Left renal cortex interstitium (tissue), 4 donors: ENCODE results near the gene CNTNAP2. TPM values are rescaled to one million over a fixed set of nuclear protein-coding genes. Genes with fewer than 3 reads are reported as not detected.

Experiments used
- DNase-seq, 4 donors: peaks; one replicate each; pipeline ENCODE4 v3.0.0-alpha.2; 2013; ENCODE audit warnings: low read depth in 4 of 4, low spot score in 2 of 4, missing footprints in 1 of 4
- polyA plus RNA-seq, 4 donors: library from polyadenylated mRNA; unstranded; fragments of 120-200 nt; gene quantifications; one replicate each; pipeline ENCODE4 v1.2.1, GENCODE V29; 2013; ENCODE audit not compliant: insufficient read length in 4 of 4

Gene CNTNAP2
- polyA plus RNA-seq, 4 donors = 22.3 to 27.6 (median 27.1) TPM

GRCh38 chr7:147923841-147924240 is 1807.2 kb downstream of the CNTNAP2 start:
- DNase-seq = no peak

- no peak for DNase-seq
These were observed 1820.8 kb downstream of the CNTNAP2 start for GRCh38 chr7:147937428-147937827.

GRCh38 chr7:147941381-147941780 is 1824.8 kb downstream of the CNTNAP2 start:
- DNase-seq = no peak

DNA sequence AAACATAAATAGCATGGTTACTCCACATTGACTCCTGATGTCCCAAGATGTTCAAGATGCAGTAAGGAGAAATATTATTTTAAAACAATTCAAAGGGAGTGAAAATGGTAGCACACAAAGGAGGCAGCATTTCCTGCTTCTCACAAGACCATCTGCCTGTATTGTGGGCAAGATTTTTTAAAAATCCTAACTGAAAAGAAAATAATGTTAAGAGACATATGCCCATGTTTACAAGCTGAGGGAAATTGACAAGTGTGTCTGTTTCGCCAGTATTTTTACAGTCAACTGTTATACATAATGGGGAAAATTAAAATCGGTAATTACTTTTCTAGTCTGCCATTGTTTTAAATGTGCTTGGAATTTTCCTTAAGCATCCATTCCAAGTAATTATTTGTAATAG is 1827.7 kb downstream of the CNTNAP2 start:
- DNase-seq = no peak

DNA sequence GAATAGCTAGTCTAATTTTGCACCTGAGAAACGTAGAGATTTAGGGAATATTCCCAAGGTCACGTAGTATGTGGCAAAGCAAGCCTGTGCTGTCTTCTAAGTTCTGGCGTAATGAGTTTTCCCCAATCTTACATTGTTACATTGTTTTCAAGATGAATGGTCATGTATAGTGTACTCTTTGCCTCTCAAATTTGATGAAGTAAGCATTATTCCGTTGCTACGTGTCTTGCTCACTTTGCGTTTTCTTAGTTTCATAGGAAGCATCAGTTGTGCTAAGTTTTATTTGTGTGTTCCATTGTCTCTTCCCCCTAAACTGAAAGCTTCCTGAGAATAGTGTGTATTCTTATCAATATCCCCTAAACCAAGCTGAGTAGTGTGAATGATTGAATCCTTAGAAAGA is 1836.3 kb downstream of the CNTNAP2 start:
- no peak for DNase-seq

DNA sequence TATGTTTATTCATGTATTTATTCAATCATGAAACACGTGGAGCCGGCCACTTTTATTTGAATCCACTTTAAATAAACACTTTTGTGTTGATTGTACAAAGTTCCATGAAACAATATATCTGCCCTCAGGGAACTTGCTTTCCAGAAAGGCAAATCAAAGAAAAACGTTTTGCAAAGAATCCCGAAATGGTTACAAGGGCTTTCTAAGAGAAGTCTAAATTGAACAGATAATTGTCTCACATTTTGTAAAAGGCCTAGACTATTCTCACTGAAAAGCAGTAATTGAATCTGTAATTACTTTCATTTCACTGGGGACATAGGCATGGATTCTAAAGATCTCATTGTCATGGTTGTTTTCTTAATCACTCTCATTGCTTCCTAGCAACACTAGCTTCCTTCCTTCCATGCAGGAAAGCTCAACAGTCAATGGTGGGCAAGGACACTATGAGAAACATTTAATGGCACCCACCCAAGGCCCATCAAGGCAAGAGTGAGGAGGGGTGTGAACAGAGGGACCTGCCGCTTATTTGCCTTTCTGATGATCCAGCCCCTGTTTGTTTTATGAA is 1851.5 kb downstream of the CNTNAP2 start:
- no peak for DNase-seq

GRCh38 chr7:147971606-147972110 is 1855.1 kb downstream of the CNTNAP2 start:
- DNase-seq = no peak

DNA sequence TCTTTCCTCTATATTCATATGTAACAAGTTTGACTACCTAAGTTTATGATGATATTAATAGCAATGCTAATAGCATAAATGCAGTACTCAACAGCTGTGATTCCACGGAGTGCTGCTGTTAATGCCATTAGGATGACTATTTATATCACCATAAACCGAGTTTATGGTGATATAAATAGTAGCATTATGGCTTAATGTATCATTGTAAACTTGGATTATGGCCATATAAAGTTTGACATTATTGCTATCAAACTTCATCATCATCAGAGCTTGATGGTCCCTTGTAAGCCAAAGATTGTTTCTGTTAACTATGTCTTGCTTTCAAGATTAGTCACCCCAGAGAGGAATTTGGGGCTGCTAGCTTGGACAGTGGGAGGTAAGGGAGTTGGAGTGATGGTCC is 1861.6 kb downstream of the CNTNAP2 start:
- DNase-seq = no peak

DNA sequence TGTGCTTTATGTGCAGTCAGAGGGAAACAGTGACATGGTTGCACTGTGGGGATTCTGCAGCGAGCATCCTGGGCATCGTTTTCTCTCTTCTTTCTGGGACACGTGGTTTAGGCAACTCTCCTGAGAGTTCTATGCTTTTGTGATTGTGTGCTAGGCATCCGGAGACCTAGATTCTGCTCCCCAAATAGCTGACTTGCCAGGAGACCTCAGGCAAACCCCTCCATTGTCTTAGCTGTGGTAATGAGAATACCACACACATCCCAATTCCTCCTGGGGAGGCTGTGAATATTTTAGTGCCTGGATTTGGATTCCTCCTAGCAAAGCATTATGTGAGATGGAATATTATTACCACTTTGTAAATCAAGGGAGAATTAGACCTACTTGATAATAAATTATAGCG is 1862.0 kb downstream of the CNTNAP2 start:
- DNase-seq = no peak

GRCh38 chr7:147980826-147981813 is 1864.5 kb downstream of the CNTNAP2 start:
- no peak for DNase-seq

- no peak for DNase-seq
These were observed 1865.7 kb downstream of the CNTNAP2 start for GRCh38 chr7:147982307-147982706.

GRCh38 chr7:147984265-147984664 is 1867.7 kb downstream of the CNTNAP2 start:
- DNase-seq = no peak

- DNase-seq = no peak
These were observed 1873.5 kb downstream of the CNTNAP2 start for GRCh38 chr7:147990079-147990478.

- DNase-seq = no peak
These were observed 1874.3 kb downstream of the CNTNAP2 start for GRCh38 chr7:147990942-147991341.

DNA sequence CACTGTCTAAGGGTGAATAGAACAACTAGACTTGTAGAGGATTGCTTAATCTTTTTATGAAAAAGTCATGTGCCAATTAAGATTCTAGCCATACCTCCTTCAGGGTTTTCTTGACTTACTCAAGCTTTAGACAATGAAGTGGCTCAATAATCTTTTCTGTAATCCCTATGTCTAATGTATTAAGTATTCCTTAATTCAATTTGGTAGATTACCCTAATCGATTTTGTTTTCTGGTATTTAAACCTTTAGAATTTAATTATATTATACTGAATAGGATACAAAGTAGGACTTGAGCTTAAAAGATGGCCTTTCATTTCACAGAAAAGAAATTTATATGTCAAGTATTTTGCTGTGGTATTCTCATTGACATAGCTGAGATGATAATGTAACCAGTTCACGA is 1876.1 kb downstream of the CNTNAP2 start:
- DNase-seq = no peak

- no peak for DNase-seq
These were observed 1881.0 kb downstream of the CNTNAP2 start for GRCh38 chr7:147997636-147998035.

- no peak for DNase-seq
These were observed 1883.4 kb downstream of the CNTNAP2 start for GRCh38 chr7:147999962-148000361.

- DNase-seq = no peak
These were observed 1895.2 kb downstream of the CNTNAP2 start for GRCh38 chr7:148011753-148012152.

DNA sequence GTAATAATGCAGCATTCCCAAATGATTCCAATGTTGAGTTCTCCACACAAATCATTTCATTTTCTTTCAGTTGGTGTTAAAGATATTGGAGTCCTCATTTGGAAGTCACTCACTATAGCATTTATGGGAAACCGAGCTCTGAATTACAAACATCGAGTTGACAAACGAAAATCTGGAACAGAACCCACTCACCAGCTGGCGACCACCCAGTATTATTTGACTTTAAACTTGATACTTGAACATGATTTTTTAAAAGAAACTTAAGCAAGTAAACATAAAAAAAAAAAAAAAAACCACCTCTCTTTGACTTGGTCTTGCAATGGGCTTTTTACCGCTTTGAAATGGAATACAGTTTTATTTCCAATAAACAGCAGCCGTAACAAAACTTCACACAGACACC is 1897.4 kb downstream of the CNTNAP2 start:
- no peak for DNase-seq

DNA sequence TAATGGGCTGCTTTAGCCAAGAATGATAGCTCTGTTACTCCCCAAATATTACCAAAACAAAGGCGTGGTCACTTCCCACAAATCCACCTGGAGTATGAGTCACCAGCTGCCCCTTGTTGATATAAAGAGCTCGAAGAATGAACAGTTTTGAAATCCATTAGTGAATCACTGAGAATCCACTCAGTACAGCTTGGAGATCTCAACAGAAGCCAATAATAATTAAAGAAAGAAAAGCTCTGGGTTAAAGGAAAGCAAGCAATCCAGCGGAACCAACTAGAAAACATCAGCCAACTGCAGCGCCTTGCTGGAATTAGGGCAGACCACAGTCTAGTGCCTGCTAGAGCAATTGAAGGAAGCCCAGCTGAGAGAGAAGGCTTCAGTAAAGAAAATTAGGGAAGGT is 1897.9 kb downstream of the CNTNAP2 start:
- no peak for DNase-seq

- no peak for DNase-seq
These were observed 1900.5 kb downstream of the CNTNAP2 start for GRCh38 chr7:148017126-148017525.

GRCh38 chr7:148020679-148021078 is 1904.1 kb downstream of the CNTNAP2 start:
- no peak for DNase-seq
